GM18505 (cell line): ENCODE data around the gene C5orf15.
A peak's percentile ranks its signal among the peaks of the same experiment; 100 is the strongest.

Experiments
- ATAC-seq: cut with Tn5 transposase; IDR thresholded peaks from one replicate; pipeline ENCODE4 v1.9.1; 2021; ENCODE audit not compliant: unreplicated experiment
- POLR2A ChIP-seq: IDR thresholded peaks from 4 replicates; pipeline ENCODE4 v1.6.1; 2011; ENCODE audit warnings: borderline replicate concordance; ENCODE audit not compliant: insufficient read depth, insufficient read length; ENCODE audit errors: extremely low read depth

The C5orf15 gene

DNA sequence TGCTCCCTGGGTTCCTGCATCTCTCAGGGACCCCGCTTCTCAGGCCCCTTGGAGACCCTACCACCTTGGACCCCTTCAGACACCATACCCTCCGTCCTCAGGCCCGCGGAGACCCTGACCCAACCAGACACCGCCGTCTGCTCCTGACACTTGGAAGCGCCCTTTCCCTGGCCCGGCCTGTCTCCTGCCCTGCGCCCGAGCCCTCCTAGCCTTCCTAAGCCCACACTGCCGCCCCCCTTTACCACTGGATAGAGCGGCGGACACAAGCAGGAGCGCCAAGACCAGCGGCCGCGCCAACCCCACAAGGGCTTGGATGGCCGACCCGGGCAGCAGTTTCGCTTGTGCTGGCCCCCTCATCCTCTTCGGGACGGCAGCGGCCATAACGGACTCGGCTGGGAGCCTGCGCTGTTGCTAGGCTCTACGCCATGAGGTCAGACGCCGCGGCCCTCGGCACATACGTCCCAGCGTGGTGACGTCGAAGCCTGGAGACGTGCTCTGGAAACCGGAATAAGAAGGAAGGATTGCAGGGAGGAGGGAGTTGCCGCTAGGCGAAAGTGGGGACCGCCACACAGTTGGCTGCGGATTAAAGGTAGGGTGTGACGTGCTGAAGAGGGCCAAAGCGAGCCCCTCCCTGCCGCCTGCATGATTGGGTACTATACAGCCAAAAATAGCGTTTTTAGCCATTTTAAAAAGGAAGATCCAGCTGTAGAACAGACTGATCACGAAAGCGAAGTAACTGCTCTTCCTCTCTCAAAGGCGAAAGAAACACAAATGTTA, at the start of gene C5orf15:
Gene C5orf15, minus strand, starts transcription at position 422 of the 777 bp plus-strand sequence. Its CDS starts 41 bp downstream, at position 381.
- ATAC-seq: peak; percentile 95
- peak; percentile 83 for TF ChIP-seq POLR2A

DNA sequence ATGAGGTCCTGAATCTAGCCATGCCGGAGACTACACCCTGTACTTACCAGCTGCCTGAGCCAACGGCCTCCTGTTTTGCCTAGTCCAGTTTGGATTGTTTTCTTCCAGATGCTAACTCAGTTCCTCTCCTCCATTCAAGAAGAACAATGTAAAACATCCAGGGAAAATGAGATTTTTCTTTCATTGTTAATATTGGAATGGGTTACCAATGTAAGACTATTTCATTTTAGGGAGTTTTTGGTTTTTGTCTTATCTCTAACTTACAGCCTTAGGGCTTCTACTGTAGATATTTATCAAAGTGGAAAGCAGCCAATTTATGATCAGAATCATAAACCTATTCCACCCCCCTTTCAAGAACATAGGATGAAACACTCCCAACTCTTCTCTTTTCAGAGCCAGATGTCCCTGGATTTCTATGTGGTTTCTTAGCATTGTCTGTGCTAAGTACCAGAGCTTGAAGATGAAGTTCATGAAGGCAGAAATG, 39.9 kb upstream of the C5orf15 start:
- TF ChIP-seq POLR2A: no peak
- no peak for ATAC-seq

- no peak for TF ChIP-seq POLR2A
- ATAC-seq: no peak
Observed at GRCh38 chr5:134007581-134008265, 39.3 kb upstream of the C5orf15 start.

GRCh38 chr5:134006115-134006514, 37.7 kb upstream of the C5orf15 start:
- ATAC-seq: no peak
- TF ChIP-seq POLR2A: no peak

- ATAC-seq: no peak
- no peak for TF ChIP-seq POLR2A
Observed at GRCh38 chr5:134005417-134006061, 37.1 kb upstream of the C5orf15 start.

GRCh38 chr5:134004626-134005416, 36.4 kb upstream of the C5orf15 start, which contains the start of gene VDAC1:
Gene VDAC1, minus strand, starts transcription at chr5:134004975. Its CDS starts 11,963 bp downstream, at chr5:133993012.
- TF ChIP-seq POLR2A: peak; percentile 64
- peak; percentile 73 for ATAC-seq

DNA sequence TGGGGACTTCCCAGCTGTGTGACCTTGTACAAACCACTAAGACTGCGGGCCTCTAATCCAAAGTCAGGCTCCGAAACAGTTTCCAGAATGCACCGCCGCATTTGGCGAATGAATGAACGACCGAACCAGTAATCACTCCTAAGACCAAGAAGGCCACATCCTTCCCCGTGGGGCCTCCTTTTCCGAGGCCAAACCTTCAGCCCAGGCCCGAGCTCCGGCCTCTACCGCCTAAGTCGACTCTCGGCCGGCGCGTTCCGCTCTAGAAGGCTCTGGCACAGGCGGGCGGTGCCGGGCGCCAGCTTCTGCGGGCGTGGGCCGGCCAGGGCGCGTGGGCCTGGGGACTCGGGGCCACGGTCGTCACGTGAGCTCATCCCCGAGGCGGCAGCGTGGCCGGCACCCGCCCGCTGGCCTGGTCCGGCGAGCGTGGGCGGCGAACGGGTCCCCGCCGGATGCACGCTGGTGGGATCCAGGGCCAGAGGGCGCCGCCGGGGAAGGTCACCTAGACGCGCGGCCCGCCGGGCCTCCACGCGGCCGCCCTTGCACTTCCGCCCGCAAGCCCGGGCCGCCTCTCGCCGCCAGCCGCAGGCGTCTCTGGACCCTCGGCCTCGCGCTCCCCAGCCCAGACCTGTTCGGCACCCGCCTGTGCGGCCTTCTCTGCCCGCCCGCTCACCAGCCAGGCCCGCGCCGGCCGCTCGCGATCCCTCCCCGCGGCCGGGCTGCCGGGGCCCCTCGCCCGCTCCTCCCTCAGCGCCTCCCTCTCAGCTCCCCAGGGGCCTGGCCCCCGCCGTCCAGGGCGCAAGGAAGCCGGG, 35.6 kb upstream of the C5orf15 start:
- peak; percentile 29 for ATAC-seq

DNA sequence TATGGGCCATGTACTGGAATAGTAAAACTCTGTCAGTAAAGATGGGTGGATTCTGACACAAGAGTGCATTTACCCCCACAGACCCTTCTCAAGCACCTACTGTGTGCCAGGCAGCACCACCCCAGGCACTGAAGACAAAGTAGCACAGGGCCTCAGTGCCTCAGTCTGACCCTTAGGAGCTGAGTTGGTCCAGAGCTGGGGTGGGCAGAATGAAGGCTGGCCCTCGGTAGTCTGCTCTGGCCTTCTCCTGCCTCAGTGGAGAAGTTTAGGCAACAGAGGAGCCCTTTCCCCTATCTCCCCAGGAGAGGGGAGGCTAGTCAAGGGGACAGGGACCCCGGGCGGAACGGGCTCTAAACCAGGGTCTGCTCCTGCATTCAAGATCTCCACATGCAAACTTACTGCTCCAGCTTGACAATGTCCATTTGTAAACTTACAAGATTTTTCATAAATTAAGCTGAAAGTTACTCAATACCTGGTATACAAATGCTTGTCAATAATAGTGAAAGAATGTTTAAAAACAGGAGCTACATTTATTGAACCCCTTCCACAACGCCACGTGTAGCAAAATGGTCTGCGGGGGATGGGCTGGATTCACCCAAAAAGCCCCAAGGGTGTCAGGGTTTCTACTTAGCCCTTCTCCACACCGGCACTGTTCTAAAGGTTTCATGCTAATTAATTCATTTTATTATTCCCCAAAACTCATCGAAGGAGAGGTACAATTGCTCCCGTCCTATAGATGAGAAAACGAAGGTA, 34.8 kb upstream of the C5orf15 start:
- no peak for ATAC-seq
- TF ChIP-seq POLR2A: no peak

More for the DNA sequence above, 35.6 kb upstream of the C5orf15 start:
- no peak for TF ChIP-seq POLR2A

DNA sequence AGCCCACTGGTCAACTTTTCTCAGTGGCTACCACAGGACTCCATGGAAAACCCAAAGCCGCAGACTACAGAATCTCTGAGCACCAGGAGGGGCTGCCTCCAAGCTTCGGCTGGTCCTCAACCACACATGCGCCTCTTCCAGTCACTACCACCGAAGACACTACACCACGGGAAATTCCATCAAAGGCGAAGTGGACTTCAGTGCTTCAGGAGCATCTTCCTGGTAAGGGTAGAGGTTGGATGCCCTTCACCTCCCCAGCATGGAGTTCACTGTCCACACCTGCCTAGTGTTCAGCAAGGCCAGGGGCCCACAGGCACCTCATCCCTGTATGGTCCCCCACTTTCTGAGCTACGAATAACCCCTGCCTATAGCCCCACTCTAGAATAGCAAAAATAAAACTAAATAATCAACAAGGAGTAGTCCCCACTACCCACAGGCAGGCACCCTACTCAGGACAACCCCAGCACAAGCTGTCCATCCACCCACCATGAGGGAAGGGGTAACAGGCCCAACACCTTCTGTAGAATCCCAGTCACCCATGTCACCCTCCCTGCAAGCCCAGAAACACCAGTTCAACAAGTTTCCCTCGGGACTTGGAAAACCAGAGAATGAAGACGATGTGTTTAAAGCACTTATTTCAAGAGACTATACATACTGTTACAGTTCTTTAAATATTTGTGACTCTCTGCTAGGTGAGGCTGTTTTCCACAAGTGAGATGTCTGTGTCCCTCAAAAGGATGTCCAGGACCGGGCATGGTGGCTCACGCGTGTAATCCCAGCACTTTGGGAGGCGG, 33.7 kb upstream of the C5orf15 start:
- no peak for TF ChIP-seq POLR2A
- no peak for ATAC-seq

DNA sequence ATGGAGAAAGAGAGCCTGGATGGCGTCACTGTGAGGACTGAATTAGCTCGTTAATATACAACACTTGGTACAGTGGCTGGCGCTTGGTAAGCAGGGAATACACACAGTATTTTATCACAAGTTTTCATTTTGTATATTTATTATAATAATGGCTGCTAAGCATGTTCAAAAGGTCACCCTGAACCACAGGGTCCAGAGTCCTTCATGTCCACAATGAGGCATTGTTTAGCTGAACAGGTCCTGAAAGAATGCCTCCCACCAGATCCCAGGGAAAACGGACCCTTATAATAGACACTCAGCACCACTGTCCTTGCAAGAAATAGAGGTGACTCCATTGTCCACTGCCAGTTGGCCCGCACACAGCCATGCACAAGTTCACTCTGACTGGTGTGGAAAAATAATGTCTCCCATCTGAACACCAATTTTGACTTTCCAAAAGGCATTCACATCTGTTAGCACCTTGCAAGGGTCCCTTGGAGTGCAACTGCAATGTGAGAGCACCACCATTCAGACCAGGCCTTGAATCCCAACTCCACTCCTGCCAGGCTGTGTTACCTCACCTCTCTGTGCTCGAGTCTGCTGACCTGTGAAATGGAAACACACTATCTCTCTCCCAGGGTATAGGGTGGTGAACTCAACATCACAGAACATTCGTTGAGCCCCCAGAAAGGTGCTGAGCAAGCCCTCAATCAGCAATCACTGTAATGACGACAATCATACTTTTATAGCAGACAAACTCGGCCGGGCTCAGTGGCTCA, 32.5 kb upstream of the C5orf15 start:
- ATAC-seq: no peak

GRCh38 chr5:134000091-134000511, 31.7 kb upstream of the C5orf15 start:
- no peak for ATAC-seq
- TF ChIP-seq POLR2A: no peak

More for the DNA sequence above, 32.5 kb upstream of the C5orf15 start:
- TF ChIP-seq POLR2A: no peak
